PFSK-1 (cell line): ENCODE measurements around the gene PARP3.

Experiments
- POLR2AphosphoS5 ChIP-seq: IDR thresholded peaks from 2 replicates; pipeline ENCODE4 v1.6.1; 2012; ENCODE audit warnings: low read depth, mild to moderate bottlenecking, control low read depth, low read length, moderate library complexity
- TF ChIP-seq, protein P1 (sequence below), 2 experiments: IDR thresholded peaks; 2 replicates each; pipeline versions ENCODE4 v1.6.1 to v1.8.0; 2011 to 2012; ENCODE audit warnings: low read depth in 2 of 2, low read length in 2 of 2, control low read depth in 1 of 2, inconsistent platforms in 1 of 2, mild to moderate bottlenecking in 1 of 2, moderate library complexity in 1 of 2; ENCODE audit not compliant: insufficient read depth in 1 of 2

DNA sequence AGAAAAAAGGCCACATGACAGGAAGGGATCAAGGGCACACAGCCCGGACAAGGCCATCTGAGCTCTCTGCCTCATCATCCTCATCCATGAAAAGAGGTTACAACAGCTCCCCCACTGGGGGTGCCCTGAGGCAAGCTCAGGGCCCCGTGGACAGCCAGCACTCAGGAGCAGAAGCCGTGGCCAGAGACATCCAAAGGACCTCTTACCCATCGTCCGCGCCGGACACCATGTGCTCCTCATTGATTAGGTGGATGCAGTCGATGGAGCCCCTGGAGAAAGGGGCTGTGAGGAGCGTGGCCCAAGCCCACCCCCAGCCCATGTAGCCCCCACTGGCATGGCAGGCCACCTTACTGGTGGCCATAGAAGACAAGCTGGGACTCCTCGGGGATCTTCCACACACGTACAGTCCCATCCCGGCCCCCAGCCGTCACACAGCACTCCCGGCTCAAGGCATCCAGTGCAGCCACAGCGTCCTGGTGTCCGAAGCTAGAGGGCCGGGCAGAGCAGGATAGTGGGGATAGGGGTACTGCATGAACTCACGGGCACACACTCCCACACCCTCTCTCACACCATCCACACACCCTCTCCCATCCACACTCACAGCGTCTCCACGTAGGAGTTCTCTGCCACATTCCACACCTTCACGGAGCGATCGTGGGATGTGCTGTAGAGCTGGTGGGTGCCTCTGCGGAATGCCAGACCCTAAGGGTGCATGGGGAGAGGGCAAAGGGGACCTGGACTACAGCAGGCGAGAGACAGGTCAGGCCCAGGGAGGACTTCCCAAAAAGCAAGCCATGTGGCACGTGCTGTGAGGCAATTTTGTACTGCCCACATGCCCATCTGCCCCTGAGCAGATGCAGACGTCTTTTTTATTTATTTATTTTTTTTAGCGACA is 6.9 kb upstream of the PARP3 start:
- TF ChIP-seq, protein P1, sequence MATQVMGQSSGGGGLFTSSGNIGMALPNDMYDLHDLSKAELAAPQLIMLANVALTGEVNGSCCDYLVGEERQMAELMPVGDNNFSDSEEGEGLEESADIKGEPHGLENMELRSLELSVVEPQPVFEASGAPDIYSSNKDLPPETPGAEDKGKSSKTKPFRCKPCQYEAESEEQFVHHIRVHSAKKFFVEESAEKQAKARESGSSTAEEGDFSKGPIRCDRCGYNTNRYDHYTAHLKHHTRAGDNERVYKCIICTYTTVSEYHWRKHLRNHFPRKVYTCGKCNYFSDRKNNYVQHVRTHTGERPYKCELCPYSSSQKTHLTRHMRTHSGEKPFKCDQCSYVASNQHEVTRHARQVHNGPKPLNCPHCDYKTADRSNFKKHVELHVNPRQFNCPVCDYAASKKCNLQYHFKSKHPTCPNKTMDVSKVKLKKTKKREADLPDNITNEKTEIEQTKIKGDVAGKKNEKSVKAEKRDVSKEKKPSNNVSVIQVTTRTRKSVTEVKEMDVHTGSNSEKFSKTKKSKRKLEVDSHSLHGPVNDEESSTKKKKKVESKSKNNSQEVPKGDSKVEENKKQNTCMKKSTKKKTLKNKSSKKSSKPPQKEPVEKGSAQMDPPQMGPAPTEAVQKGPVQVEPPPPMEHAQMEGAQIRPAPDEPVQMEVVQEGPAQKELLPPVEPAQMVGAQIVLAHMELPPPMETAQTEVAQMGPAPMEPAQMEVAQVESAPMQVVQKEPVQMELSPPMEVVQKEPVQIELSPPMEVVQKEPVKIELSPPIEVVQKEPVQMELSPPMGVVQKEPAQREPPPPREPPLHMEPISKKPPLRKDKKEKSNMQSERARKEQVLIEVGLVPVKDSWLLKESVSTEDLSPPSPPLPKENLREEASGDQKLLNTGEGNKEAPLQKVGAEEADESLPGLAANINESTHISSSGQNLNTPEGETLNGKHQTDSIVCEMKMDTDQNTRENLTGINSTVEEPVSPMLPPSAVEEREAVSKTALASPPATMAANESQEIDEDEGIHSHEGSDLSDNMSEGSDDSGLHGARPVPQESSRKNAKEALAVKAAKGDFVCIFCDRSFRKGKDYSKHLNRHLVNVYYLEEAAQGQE (IDR thresholded peaks at IDR 0.05; ENCODE audit: insufficient read depth in 1 of 2, low read depth in 2 of 2, low read length in 2 of 2): no peak
- no peak for TF ChIP-seq POLR2AphosphoS5
